SKM-1 (cell line): Measurements from ENCODE around the gene GRK4.
"Not testable (repeated sequence)": the region's sequence is repeated elsewhere in the genome, so short reads cannot be mapped to it uniquely, and the experiment has no call there.

Experiments used
- DNase-seq: peaks from one replicate; lab custom pipeline; 2025; ENCODE audit not compliant: unreplicated experiment; lab: John Stamatoyannopoulos, UW

Gene GRK4

DNA sequence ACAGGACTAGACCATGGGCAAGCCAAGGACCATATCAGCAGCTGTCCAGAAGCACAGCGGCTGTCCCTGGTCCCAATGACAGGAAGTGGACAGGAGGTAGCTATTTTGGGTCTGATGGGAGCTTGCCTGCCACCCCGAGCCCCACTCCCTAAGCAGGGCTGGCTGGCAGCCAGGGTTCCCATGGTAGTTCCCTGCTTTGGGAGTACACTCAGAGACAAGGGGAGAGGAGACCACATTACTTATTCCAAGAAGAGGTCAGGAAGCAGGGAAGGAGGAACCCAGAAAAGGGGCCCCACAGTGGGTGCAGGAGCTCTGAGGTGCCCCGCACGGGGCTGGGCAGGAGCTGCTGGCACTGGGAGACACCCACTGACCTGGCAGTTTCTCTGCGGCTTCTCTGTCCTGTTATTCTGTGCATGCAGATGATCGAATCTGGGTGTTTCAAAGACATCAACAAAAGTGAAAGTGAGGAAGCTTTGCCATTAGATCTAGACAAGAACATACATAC lies 74.6 kb downstream of the GRK4 start:
- DNase-seq, result no peak

DNA sequence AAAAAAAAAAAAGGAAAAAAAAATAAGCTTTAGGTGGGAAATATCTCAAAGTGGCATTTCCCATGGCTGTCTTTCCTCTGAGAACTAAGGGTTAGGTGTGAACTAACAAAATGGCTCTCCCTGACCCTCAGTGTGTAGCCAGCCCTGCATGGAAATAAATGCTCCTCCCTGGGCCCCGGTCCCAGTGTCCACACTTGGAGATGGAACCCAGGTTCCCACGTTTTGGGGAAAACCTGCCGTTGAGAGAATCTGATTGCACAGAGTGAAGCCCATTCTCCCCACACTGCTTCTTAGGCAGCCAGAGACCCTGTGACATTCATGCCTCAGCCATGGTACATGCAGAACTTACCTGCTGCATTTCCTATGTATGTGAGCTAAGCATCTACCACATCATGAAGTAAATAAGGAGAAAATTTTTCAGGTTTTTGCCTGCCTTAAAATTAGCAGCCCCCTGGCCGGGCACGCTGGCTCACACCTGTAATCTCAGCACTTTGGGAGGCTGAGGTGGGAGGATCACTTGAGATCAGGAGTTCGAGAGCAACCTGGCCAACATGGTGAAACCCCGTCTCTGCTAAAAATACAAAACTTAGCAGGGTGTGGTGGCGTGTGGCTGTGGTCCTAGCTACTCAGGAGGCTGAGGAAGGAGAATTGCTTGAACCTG lies 76.5 kb downstream of the GRK4 start:
- DNase-seq, result no peak

DNA sequence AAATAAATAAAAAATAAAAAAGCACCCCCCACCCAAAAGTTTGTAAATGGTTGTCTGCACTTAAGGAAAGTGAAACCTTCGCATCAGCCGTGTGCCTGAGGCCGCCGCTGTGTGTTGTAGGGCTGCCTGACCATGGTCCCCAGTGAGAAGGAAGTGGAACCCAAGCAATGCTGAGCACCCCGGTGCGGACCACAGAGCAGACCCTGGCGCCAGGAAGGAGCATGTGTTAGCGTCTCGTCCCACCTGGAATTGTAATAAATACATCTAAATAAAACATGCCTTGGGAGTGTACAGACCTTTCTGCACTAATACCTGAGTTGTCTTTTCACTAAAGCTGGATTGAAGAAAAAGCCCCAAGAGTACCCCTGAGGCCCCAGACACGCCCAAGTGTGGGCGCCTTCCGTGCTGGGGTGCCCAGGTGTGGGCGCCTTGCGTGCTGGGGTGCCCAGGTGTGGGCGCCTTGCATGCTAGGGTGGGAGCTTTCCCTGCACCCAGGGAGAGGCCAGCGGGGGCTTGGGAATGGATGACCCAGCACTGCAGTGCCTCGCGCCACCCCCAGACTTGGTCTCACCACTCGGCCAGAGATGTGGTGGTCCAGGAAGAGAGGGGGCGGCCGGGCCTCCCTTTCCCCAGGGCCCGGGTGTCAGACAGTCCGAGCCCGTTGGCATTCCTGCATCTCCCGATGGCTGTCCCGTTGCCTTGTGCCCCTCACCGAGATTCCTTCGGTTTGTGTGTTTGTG lies 77.3 kb downstream of the GRK4 start:
- no peak for DNase-seq

DNA sequence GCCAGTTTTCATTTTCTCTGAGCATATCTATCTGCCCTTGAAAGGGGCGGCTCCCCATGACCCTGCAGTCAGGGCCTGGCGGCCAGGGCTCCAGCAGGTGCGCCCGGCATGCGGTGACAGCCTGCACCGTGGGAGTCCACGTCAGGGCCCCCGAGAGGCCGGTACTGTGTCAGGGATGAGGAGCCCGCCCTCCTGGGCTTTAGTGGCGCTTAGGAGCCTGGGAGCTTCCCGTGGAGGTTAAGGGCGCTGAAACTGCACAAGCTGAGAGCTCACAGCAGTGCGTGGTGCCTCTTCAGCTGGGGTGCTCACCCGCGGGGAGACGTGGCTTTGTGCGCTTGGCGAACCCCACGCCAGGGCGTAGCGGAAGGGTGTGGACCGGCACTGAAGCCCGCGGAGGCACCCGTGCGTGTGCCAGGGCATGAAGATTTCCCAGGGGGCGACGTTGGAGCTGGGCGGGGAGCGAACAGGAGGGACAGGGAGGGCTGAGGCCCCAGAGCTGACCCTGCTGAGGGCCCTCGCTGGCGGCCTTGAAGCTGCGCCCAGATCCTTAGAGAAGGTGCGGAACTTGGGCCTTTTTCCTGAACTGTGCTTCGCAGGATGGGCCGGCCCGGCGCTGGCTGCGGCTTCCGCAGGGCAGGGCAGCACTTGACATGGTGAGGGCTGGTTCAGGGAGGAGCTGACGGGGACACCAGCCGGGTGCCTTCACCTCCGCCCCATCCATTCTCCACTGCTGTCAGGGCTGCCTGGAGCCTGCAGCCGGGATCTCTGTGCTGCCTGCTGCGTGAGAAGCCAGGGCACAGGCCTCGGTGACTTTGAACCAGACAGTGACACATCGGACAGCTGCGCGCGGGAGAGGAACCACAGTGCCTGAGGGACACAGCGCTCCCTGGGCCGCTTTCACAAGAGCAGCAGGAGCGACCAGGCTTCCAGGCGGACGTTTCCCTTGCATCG lies 78.1 kb downstream of the GRK4 start:
- DNase-seq, result no peak

DNA sequence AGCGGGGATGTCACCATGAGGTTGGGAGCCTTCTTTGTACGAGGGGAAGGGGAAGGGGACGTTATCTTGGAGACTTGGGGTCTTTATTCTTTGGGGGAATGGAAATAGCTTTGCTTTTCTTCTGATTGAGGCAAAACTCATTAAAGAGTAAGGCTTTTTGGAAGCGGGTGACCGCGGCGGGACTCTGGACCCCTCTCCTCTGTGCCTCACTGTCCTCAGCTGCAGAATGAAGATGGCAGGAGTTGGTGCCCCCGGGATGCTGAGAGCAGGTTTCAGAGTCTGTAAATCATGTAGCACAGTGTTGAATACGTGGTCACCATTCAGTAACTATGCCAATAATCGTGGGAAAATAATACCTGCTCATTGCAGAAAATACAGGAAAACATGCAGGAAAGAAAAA lies 78.9 kb downstream of the GRK4 start:
- no peak for DNase-seq

DNA sequence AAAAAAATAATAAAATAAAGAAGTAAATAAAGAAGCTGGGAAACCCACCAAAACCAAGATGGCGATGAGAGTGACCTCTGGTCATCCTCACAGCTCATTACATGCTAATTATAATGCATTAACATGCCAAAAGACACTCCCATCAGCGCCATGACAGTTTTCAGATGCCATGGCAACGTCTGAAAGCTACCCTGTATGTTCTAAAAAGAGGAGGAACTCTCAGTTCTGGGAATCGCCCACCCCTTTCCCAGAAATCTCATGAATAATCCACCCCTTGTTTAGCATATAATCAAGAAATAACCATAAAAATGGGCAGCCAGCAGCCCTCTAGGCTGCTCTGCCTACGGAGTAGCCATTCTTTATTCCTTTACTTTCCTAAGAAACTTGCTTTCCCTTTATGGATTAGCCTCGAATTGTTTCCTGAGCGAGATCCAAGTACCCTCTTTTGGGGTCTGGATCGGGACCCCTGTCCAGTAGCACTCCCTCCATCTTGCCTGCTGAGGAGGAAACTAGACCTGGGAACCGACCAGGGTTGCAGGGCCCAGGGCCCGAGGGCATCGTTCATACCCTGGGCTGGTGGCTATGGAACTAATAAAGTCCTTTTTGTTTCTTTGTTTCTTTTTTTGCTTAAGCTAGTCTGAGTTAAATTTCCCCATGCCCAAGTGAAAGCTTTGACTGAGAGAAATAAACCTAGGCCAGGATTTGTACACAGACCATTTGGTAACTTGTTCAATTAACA lies 80.1 kb downstream of the GRK4 start:
- DNase-seq, result no peak

DNA sequence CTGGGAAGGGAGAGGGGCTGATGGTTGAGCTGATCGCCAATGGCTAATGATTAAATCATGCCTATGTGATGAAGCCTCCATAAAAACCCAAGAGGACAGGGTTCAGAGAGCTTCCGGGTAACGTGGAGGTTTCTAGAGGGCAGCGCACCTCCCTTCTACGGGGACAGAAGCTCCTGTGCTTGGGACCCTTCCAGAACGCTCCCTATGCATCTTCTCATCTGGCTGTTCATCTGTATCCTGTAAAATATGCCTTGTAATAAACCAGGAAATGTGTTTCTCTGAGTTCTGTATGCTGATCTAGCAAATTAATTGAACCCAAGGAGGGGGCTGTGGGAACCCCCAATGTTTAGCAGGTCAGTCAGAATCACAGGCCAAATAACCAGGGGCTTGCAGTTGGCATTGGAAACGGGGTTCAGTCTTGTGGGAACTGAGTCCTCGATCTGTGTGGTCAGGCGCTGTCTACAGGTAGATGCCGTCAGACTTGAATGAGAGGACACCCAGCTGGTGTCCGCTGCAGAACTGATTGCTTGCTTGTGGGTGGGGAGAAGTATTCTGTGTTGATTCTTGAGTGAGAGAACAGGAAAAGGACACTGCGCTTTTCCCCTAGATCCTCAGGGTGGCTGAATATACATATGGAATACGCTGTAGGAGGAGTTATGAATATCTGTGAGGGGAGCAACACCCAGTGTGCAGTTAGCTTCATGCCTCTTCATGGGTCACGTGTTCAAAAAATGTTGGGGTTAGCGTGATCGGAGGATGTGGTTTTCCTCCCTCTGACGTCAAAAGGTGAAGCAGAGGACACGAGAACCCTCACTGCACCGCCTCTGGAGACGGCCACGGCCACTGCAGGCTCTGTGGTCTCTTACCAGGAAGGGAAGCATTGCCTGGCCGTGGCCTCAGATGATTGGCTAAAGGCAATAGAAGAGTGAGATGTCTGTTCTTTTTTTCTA lies 81.8 kb downstream of the GRK4 start:
- no peak for DNase-seq

DNA sequence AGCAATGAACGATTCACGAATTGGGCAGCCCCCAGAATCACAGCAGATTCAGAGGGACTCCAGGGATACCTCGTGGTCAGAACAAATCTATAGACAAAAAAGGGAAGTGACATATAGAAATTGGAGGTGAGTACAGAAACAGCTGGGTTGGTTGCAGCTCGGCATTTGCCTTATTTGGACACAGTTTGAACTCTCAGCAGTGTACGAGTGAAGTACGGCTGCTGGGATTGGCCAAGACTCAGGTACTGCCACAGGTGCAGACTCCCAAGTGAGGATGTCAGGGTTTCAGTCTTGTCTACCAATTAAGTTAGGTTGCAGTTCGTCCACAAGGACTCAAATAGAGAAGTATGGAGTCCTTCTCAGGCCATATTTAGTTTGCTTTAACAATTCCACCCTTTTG lies 82.8 kb downstream of the GRK4 start:
- no peak for DNase-seq

DNA sequence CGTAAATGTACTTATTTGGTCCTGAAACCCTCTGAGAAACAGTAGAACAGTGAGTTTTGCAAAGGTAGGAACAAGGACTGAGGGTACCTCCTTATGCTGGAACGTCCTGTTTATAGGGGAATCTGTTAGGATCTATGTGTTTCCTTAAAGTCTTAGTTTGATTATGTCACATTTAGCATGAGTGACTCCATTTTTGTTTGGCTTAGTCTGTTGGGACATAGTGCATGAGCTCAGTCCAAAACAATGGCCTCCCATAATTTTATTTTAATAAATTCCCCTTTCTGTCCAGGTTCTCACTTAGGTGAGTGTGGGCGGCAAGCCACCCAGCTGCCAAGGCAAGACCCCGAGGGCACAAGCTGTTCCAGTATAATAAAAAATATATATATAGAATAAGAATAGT lies 83.3 kb downstream of the GRK4 start:
- DNase-seq, result no peak

DNA sequence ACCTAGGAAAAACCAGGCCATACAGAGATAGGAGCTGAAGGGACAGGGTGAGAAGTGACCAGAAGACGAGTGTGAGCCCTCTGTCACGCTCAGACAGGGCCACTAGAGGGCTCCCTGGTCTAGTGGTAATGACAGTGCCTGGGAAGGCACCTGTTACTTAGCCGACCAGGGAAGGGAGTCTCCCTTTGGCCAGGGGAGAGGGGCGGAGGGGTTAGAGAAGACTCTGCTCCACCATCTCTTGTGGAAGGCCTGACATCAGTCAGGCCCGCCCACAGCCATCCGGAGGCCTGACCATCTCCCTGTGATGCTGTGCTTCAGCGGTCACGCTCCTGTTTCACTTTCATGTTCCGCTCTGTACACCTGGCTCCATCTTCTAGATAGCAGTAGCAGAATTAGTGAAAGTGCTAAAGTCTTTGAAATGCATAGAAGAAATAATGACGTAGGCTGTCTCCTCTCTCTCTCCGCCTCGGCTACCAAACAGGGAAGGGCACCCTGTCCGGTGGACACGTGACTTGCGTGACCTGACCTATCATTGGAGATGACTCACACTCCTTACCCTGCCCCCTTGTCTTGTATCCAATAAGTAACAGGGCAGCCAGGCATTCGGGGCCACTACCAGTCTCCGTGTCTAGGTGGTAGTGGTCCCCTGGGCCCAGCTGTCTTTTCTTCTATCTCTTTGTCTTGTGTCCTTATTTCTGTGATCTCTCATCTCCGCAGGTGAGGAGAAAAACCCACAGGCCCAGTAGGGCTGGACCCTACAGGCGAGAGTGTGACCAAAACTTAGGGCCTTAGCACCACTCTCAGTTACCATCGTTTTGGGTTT lies 84.3 kb downstream of the GRK4 start:
- no peak for DNase-seq

DNA sequence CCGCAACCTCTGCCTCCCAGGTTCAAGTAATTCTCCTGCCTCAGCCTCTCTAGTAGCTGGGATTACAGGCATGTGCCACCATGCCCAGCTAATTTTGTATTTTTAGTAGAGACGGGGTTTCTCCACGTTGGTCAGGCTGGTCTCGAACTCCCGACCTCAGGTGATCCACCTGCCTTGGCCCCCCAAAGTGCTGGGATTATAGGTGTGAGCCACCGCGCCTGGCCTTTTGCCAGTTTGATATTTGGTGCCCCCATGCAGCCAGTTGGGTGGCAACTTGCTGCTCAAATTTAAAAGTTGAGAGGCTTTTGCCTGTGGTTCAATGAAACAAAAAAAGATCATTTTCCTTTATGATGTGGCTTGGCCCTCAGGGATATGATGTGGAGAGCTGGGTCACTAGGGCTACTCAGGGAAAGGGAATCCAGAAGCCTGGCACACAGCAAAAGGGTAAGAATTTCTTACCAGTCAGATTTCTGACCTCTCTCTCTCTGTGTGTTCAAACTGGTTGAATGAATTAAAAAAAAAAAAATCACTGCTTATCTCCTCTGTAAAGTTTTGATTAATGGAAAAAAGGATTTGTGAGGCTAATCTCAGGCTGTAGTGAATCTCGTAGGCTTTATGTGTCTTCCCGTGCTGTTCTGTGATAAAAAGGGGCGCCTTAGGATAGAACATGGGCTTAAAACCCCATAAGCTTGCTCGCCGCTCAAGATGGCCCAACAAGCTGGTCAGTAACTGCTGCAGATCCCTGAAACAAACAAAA lies 87.9 kb downstream of the GRK4 start:
- DNase-seq, result not testable (repeated sequence)

DNA sequence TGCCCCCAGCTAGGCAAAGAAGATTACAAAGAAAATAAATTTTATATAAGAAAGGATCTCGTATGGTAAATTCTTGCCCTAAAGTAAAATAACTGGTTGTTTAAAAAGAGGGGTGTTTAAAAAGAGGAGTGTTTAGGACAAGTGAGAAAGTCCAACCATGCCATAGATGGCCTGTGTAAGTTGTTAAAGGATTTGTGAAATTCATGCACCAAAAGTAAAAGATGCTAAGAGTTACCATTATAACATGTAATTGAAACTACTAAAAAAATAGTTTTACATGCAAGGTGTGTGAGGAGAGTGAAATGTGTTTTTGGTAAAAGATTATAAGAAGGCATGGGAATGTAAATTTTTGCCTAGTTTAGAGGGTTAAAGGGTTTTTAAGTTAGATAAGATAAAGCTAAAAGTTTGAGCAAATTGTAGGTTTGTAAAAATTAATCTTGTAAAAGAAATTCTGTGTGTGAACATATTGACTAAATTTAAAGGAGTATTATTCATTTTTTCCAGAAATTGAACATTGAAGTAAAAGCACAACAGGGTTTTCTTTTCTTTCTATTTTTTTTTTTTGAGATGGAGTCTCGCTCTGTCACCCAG lies 90.9 kb downstream of the GRK4 start:
- no peak for DNase-seq

DNA sequence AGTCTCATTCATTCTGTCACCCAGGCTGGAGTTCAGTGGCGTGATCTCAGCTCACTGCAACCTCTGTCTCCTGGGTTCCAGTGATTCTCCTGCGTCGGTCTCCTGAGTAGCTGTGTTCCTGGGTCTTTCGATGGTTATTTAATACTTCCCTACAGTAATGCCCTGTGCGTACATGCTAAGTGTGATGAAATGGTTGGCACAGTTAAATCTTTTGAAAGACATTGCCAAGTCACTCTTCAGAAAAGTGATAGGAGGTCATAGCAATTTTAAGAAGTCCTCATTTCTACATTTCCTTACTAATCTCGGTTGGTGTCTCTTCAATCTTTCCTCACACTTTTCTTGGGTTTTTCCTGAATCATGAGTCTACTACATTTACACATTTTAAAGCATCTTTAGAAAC lies 96.6 kb downstream of the GRK4 start:
- no peak for DNase-seq

DNA sequence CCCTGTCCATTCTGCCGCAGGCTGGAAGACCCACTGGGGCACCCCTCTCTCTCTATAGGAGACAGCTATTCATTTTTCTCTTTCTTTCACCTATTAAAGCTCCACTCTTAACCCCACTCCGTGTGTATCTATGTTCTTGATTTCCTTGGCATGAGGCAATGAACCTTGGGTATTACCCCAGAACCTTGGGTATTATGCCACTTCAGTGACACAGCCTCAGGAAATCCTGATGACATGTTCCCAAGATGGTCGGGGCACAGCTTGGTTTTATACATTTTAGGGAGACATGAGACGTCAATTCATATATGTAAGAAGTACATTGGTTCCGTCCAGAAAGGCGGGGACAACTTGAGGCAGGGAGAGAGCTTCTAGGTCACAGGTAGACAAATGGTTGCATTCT lies 97.6 kb downstream of the GRK4 start:
- no peak for DNase-seq

DNA sequence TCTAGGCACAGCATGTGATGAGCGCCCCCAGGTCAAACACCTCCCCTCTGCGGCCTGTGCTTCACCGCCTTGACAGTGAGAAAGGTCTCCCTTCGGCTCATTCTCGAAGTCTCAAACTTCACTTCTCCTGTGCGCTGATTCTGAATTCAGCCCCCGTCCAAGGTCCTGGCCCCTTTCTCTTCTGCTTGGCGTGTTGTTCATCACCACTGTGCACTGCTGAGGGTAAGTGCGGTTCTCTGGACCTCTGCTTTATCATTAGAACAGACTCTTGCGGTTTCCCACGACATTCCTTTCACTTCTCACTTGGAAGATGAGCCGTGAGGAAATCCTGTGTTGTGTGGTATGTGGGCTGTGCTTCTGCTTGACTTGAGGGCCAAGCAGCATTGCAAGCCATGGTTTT lies 99.1 kb downstream of the GRK4 start:
- peak; percentile 46 for DNase-seq

DNA sequence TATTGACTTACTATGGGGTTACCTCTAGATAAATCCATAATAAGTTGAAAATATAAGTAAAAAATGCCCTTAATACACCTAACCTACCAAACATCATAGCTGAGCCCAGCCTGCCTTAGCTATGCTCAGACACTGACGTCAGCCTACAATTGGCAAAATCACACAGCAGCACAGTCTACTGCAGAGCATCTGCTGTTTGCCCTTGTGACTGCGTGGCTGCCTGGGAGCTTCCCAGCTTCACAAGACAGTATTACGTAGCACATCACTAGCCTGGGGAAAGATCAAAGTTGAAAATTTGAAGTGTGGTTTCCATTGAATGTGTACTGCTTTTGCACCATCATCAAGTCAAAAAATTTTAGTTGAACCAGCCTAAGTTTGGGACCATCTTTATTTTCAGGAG lies 102.2 kb downstream of the GRK4 start:
- no peak for DNase-seq

DNA sequence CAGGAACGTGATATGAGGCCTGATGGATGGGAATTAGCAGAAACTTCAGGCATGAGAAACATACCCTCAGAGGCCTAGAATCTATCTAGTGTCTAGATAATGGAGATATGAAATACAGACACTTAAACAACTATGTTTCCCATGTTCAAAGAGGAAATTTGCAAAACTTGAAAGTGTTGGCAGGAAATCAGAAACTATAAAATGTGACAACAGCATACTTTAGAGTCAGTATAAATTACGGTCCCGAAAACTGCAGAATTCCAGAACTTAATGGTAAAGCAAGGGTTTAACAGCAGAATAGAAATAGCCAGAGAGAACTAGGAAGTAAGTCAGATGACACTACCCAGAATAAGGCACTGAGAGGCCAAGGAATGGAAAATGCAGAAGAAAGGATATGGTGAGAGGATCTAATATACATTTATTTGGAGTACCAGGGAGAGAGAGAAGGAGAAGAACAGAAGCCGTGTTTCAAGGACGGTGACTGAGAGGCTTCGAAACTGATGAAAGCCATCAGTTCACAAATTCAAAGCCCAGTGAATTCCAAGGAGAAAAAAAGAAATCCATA lies 103.5 kb downstream of the GRK4 start:
- DNase-seq, result no peak
